Measurements from ENCODE around the gene FBLN5. TPM values are rescaled to one million over a fixed set of nuclear protein-coding genes. Genes with fewer than 3 reads are reported as not detected.

Gene FBLN5
- total and polyA plus RNA-seq, 9 donors: 39.2 to 353 (median 137) TPM

- no peaks in the 10 kb centered on the region for H3K27me3 ChIP-seq
- no peak overlapping the region for H3K4me3 ChIP-seq
- 45 to 70% (median 66%) methylated on average over 6 of the region's 6 CpGs for WGBS, 3 donors
- intact Hi-C loops (cut with DNase I): no loop called here
- no peaks in the 10 kb centered on the region for H3K4me1 ChIP-seq (ENCODE audit: insufficient read depth)
- H3K9me3 ChIP-seq: no peaks in the 10 kb centered on the region
- no peak for DNase-seq
- peak overlapping the region in 1 of 2 donors; percentile 17 for H3K27ac ChIP-seq
- TF ChIP-seq EP300 (IDR thresholded peaks at IDR 0.05): no peak
- no peak for TF ChIP-seq POLR2A (IDR thresholded peaks at IDR 0.05)
- no peak for TF ChIP-seq CTCF (IDR thresholded peaks at IDR 0.05)
- H3K36me3 ChIP-seq: no peaks in the 10 kb centered on the region
These were observed 62.8 kb downstream of the FBLN5 start for GRCh38 chr14:91884664-91885063.

- intact Hi-C loops (cut with DNase I): no loop called here
- H3K4me1 ChIP-seq (ENCODE audit: insufficient read depth): no peaks in the 10 kb centered on the region
- peak in 1 of 5 donors; percentile 59 for DNase-seq
- 59 to 84% (median 78%) methylated on average over 9 of the region's 9 CpGs for WGBS, 3 donors
- H3K36me3 ChIP-seq: no peaks in the 10 kb centered on the region
- H3K27ac ChIP-seq: no peak overlapping the region
- TF ChIP-seq EP300 (IDR thresholded peaks at IDR 0.05) (no peak), POLR2A (IDR thresholded peaks at IDR 0.05) (no peak), CTCF (IDR thresholded peaks at IDR 0.05) (no peak)
- no peak overlapping the region for H3K4me3 ChIP-seq
- no peaks in the 10 kb centered on the region for H3K27me3 ChIP-seq
- no peaks in the 10 kb centered on the region for H3K9me3 ChIP-seq
These were observed 63.7 kb downstream of the FBLN5 start for GRCh38 chr14:91883753-91884152.

GRCh38 chr14:91882776-91883175, 64.7 kb downstream of the FBLN5 start:
- H3K4me3 ChIP-seq: no peak overlapping the region
- H3K27me3 ChIP-seq: no peaks in the 10 kb centered on the region
- TF ChIP-seq CTCF (IDR thresholded peaks at IDR 0.05): no peak
- no peak for TF ChIP-seq EP300 (IDR thresholded peaks at IDR 0.05)
- TF ChIP-seq POLR2A (IDR thresholded peaks at IDR 0.05): no peak
- H3K9me3 ChIP-seq: no peaks in the 10 kb centered on the region
- WGBS, 3 donors: 84 to 88% (median 85%) methylated on average over 3 to 4 of the region's 4 CpGs
- no peaks in the 10 kb centered on the region for H3K36me3 ChIP-seq
- H3K27ac ChIP-seq: no peak overlapping the region
- no peaks in the 10 kb centered on the region for H3K4me1 ChIP-seq (ENCODE audit: insufficient read depth)
- intact Hi-C loops (cut with DNase I): no loop called here
- DNase-seq: no peak

GRCh38 chr14:91882369-91882768, 65.1 kb downstream of the FBLN5 start:
- TF ChIP-seq CTCF (IDR thresholded peaks at IDR 0.05) (no peak), POLR2A (IDR thresholded peaks at IDR 0.05) (no peak), EP300 (IDR thresholded peaks at IDR 0.05) (no peak)
- DNase-seq: no peak
- H3K27ac ChIP-seq: no peak overlapping the region
- H3K9me3 ChIP-seq: no peaks in the 10 kb centered on the region
- no peaks in the 10 kb centered on the region for H3K36me3 ChIP-seq
- intact Hi-C loops (cut with DNase I): no loop called here
- WGBS, 3 donors: 86 to 96% (median 94%) methylated on average over 5 of the region's 5 CpGs
- no peak overlapping the region for H3K4me3 ChIP-seq
- no peaks in the 10 kb centered on the region for H3K4me1 ChIP-seq (ENCODE audit: insufficient read depth)
- H3K27me3 ChIP-seq: no peaks in the 10 kb centered on the region
